Frontal cortex (tissue), 4 donors: ENCODE measurements around the gene ABCG1. TPM values are rescaled to one million over a fixed set of nuclear protein-coding genes. Genes with fewer than 3 reads are reported as not detected.

Experiments used
- DNase-seq, 2 donors: peaks; one replicate each; pipeline ENCODE4 v3.0.0; 2012; ENCODE audit warnings: low spot score in 2 of 2
- FAIRE-seq: peaks from 2 replicates; lab custom pipeline; 2012; peaks lifted over from hg19 to GRCh38; lab: Jason Lieb, UNC
- total RNA-seq: library from RNA; depleted of rRNA; stranded (reverse); fragments of >200 nt; gene quantifications from one replicate; pipeline ENCODE4 v1.2.3, GENCODE V29; 2014
- donor health status: control.
- donor health status: control.
- donor health status: control.

The ABCG1 gene
- total RNA-seq, 1 donor from 2014 or later: 13.0 TPM

DNA sequence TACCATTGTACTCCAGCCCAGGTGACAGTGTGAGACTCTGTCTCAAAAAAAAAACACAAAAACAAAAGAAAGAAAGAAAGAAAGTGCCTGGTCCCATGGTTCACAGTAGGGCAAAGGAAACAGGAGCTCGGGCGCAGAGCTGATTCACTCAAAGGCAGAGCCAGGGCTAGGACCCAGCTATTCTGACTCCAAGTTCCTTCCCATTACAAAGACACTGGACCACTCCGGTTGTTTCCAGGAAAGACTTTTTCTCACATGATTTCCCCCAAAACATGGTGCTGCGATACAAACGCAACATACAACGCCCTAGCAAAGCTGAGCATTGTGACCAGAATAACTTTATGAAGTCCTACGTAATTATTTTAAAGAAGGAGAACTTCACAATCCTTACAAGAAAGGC lies 10.7 kb downstream of the ABCG1 start:
- DNase-seq (no peak), FAIRE-seq (no peak)

GRCh38 chr21:42230178-42230577 lies 11.2 kb downstream of the ABCG1 start:
- FAIRE-seq (no peak), DNase-seq (no peak)

DNA sequence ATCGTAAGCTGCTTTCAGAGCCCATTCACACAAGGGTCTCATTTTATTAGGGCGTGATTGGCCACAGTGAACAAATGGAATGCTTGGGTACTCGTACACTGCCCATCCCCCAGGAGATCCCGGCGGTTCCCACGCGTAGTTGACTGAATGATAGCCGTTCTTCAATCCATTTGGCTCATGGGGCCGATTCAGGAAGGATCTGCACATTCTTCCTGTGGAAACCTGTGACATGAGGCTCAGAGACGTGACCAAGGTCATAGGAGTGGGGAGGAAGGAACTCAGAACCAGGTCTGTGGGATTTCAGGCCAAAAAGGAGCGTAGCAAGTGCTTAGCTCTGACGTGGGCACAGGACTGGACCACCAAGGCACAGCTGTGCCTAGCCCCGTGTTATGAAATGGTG lies 11.7 kb downstream of the ABCG1 start:
- no peak for FAIRE-seq
- DNase-seq: no peak

GRCh38 chr21:42231756-42232155 lies 12.8 kb downstream of the ABCG1 start:
- no peak for DNase-seq
- FAIRE-seq: no peak

DNA sequence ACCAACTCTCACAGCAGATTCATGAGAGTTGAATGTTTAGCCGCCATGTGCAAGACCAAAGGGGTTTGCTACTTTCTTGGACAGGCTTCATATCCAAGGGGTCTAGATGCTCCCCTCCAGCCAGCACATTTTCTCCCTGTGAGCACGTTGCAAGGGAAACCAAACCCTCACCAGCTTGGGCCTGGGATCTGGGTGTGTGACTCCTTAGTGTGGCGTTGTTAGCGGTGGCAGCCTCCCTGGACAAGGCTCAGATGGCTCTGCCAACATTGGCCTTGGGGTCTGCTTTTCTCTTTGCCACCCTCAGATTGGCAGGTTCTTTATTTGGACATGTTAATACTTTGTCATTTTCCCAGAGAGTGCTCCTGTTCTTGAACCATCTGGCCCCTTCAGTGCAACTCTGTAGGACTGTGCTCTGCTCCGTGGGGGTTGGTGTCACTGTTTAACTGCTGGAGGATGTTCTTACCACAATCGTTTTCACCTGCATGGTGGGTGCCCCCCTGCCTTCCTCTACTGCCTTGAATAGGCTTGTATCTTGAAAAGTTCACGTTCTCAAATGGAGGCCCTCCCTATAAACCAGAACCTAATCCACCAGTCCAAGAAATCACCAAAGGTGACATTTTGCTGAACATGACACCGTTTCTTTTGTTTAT lies 13.4 kb downstream of the ABCG1 start:
- DNase-seq: no peak
- FAIRE-seq: no peak

DNA sequence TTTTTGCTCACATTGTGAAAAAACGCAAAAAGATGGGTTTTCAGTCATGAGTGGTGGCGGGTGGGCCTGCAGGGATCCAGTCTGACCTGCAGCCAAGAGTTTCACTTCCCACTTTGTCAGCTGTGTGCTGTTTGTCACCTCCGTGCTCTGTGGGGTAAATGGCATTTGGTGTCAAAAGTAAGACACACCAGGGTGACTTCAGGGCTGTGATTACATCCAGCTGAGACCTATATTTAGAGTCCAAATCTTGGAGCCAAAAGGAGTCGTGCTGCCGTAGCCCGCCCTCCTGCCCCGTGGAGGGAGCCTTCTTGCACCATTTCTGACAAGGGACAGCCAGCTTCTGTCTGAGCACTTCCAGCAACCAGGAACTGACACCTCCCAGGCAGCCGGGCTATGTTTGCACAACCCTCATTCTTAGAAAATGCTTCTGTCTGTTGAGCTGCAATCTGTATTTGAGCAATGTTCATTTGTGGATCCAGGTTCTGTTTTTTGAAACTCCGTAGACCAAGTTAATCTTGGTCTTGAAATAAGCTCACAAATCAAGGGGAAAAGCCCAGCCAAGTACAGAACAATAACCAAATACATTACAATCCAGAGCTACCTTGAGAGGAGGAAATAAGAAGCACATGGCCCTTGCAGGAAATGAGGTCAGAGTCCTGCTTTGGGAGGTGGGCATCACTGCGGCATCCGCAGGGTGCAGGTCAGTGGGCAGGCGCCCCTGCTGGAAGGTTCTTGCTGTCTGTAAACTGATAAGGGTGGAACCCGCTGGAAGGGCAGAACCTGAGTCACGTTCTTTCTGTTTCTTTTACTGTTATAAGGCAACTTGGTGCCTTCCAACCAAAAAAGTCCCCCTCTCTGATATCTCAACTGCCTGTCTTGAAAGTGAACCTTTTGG lies 14.4 kb downstream of the ABCG1 start:
- no peak for FAIRE-seq
- DNase-seq: peak in 1 of 2 donors; percentile 50

GRCh38 chr21:42234041-42234440 lies 15.1 kb downstream of the ABCG1 start:
- no peak for FAIRE-seq
- DNase-seq: no peak

DNA sequence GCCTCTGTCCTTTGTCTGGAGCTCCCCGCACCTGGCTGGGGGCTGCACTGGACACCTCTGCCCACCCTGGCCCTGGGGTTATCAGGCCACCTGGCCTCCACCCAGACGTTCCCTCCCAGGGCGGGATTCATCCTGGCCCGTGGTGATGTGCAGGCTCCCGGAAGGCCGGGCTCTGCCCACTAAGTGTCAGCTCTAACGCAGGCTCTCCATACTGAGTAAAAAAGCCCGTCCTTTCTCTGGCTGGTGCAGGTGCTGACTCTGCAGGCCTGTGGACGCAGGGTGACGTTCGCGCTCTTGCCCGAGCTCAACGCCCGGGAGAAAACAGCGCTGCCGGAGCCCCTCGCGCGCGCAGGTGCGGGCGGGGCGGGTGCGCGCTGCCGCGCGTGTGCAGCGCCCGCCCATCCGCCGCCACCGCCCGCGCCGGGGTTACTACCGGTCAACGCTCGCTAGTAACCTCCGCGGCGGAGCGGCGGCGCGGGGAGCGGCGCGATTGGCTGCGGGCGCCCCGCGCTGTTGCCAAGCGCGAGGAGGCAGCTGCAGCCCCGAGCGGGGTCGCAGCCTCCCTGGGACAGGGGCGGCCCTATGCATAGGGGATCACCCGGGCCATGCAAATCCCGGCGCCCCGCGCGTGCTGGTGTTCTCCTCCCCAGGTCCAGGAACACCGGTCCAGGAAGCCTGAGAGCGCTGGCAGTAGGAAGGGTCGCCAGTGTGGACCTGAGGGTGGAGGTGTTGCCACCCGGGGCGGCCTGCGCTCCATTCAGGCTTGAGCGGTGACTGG lies 15.7 kb downstream of the ABCG1 start:
- DNase-seq: peak; percentile 82 to 83
- FAIRE-seq: no peak

GRCh38 chr21:42235593-42235992 lies 16.7 kb downstream of the ABCG1 start:
- no peak for FAIRE-seq
- no peak for DNase-seq

DNA sequence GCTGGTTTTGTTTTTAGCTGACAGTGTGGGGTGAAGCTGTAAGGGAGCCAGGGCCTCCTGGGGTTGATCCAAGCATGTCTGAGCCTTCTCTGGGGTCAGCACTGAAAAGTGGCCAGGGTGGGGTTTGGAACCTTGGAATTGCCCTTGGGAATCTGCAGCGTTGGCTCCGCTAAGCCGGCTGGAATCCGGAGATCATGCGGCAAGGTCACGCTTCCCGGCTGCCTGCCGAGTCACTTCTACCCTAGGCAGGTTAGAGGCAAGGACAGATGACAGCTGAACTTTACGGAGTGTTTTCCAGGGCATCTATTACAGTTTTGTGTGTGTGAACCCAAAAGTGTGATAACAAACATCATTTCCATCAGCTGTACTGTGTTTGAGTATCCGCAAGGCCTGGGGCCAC lies 17.1 kb downstream of the ABCG1 start:
- FAIRE-seq (no peak), DNase-seq (no peak)

- no peak for FAIRE-seq
These were observed 17.8 kb downstream of the ABCG1 start for GRCh38 chr21:42236693-42237092.

GRCh38 chr21:42237161-42237560 lies 18.2 kb downstream of the ABCG1 start:
- FAIRE-seq (no peak), DNase-seq (no peak)

More at GRCh38 chr21:42236693-42237092, 17.8 kb downstream of the ABCG1 start:
- DNase-seq: no peak

DNA sequence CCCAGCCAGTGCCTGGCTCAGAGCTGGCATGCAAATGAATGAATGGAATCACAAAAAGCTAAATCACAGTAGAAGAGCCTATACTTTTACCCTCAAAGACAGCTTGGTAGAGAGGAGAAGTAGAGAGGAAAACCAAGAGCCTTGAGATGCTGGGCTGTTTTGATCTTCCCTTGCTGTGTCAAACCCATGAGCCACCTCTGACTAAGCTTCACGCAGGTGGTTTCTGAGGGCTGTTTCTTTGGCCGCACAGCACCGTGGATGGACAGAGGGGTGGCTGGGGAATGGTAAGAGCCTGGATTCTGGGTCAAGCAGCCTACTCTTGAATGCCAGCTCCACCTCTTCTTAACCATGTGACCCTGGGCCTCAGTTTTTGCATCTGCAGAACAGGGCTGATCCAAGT lies 18.6 kb downstream of the ABCG1 start:
- DNase-seq (no peak), FAIRE-seq (no peak)

GRCh38 chr21:42238185-42238934 lies 19.4 kb downstream of the ABCG1 start:
- FAIRE-seq: no peak

GRCh38 chr21:42239556-42239955 lies 20.6 kb downstream of the ABCG1 start:
- FAIRE-seq (no peak), DNase-seq (no peak)

More at GRCh38 chr21:42238185-42238934, 19.4 kb downstream of the ABCG1 start:
- DNase-seq: no peak

DNA sequence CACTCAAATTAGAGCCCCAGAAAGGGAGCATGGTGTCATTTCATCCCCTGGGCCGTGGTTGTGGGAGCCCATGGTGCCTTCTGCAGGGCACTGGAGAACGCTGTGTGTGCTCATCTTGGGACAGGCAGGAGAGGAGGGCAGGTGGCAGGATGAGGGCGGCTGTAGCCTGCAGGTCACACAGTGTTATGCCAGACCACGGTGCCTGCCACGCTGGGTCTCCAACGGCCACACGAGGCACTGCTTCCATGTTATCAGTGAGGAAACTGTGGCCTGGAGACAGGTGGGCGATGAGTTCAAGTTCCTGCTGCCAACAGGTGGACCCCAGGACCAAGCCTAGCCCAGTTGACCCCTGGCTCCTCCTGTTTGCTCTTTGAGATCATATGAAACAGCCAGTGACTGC lies 21.0 kb downstream of the ABCG1 start:
- FAIRE-seq (no peak), DNase-seq (no peak)

GRCh38 chr21:42242611-42243010 lies 23.7 kb downstream of the ABCG1 start:
- DNase-seq: no peak
- FAIRE-seq: no peak

DNA sequence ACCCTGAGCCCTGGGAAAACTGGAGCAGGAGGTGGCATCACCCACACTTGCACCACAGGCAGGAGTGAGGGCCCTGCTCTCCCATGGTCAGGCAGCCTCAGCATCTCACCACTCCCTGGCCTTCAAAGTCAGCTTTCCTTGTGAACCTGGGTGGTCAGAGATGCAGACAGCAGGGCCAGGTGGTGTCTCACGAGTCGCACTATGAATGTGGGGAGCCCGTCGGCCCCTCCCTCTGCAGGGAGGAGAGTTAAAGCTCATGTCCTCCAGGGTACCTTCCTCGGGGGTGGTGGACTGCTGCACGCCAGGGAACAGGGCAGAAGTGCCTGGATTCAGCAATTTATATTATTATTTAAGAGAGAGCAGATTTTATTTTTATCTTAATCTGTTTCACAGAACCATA lies 24.1 kb downstream of the ABCG1 start:
- no peak for DNase-seq
- no peak for FAIRE-seq

DNA sequence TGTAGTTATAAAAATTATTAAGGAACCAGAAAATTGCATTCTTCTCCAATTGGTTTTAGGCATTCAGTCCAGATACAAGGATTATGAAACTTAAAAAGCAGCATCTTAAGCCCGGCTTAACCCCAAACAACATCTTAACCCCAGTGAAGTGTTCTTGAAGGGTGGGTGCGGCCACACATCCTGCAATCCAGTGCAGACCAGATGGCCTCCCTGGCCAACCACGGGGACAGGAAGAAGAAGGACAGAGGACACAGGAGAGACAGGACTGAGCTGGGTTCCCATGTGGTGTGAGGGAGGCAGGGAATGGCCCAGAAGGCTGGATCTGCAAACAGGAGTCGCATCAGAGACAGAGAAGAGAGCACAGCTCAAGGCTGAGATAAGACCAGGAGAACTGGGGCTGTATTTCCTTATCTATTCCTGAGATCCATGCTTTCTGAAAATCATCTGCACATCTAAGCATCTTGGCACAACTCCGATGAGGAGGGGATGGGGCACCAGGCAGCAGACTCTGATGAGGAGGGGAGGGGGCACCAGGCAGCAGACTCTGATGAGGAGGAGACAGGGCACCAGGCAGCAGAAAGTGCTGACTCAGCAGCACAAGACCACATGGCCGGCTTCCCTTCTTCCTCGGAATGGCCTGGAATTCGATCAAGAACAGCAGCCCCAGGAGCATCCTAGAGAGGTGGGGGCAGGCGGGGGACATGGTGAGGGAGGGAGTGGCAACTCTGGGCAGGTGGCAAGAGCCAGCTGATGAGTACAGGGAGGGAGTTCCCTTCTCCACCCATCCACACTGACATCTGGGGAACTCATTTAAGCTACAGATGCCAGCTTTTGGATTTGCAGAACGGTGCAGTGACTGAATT lies 26.6 kb downstream of the ABCG1 start:
- FAIRE-seq (no peak), DNase-seq (no peak)
